Epithelial cell of proximal tubule (primary cell): ENCODE measurements around the gene KICS2. TPM values are rescaled to one million over a fixed set of nuclear protein-coding genes. Genes with fewer than 3 reads are reported as not detected.
"Not testable (repeated sequence)": the region's sequence is repeated elsewhere in the genome, so short reads cannot be mapped to it uniquely, and the experiment has no call there.

ENCODE experiments used
- DNase-seq: peaks from one replicate; pipeline ENCODE4 v3.0.0-alpha.2; 2011; ENCODE audit warnings: low read depth
- H3K4me3 ChIP-seq: 2 replicates; pipeline ENCODE4 v1.5.1; 2011; ENCODE audit warnings: low read depth, mild to moderate bottlenecking, low read length
- total RNA-seq: library from RNA; depleted of rRNA; stranded (reverse); fragments of >200 nt; gene quantifications from 2 replicates; pipeline ENCODE4 v1.2.3, GENCODE V29; 2015
- TF ChIP-seq, protein P1 (sequence below): conservative IDR thresholded peaks from 2 replicates; pipeline ENCODE4 v1.5.1; 2012; ENCODE audit warnings: low read depth, mild to moderate bottlenecking, low read length

The KICS2 gene
- total RNA-seq, 1 donor from 2014 or later: 4.8 TPM

DNA sequence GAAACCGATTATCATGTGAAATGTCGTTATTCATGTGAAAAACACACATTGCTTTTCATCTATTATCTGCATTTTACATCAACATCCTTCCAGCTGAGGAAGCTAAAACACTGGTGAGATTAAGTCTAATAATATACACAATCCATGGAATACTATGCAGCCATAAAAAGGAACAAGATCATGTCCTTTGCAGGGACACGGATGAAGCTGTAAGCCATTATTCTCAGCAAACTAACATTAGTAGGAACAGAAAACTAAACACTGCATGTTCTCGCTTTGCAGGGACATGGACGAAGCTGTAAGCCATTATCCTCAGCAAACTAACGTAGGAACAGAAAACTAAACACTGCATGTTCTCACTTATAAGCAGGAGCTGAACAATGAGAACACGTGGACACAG lies 18.3 kb downstream of the KICS2 start:
- TF ChIP-seq, protein P1, sequence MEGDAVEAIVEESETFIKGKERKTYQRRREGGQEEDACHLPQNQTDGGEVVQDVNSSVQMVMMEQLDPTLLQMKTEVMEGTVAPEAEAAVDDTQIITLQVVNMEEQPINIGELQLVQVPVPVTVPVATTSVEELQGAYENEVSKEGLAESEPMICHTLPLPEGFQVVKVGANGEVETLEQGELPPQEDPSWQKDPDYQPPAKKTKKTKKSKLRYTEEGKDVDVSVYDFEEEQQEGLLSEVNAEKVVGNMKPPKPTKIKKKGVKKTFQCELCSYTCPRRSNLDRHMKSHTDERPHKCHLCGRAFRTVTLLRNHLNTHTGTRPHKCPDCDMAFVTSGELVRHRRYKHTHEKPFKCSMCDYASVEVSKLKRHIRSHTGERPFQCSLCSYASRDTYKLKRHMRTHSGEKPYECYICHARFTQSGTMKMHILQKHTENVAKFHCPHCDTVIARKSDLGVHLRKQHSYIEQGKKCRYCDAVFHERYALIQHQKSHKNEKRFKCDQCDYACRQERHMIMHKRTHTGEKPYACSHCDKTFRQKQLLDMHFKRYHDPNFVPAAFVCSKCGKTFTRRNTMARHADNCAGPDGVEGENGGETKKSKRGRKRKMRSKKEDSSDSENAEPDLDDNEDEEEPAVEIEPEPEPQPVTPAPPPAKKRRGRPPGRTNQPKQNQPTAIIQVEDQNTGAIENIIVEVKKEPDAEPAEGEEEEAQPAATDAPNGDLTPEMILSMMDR: no peak
- DNase-seq: no peak

DNA sequence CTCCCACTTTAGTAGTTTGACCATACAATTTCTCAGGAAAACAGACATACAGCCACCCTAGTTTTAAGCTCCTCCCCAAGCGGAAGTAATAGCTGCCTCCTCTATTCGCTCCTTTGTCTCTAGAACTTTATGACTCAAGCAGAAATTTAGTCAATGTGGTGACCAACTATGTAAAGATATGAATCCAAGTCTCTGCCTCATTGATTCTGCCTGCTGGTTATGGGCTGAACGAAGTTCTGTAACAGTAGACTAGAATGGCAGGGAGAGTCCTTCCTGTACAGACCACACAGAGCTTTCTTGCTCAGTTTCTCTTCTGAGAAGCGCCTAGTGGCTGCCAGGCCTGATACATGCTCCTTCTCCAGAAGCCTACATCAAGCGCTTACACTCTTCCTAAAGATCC lies 19.1 kb downstream of the KICS2 start:
- no peak for DNase-seq
- no peak overlapping the region for H3K4me3 ChIP-seq
- TF ChIP-seq, protein P1: no peak

More for the DNA sequence above, 18.3 kb downstream of the KICS2 start:
- H3K4me3 ChIP-seq: no peak overlapping the region

DNA sequence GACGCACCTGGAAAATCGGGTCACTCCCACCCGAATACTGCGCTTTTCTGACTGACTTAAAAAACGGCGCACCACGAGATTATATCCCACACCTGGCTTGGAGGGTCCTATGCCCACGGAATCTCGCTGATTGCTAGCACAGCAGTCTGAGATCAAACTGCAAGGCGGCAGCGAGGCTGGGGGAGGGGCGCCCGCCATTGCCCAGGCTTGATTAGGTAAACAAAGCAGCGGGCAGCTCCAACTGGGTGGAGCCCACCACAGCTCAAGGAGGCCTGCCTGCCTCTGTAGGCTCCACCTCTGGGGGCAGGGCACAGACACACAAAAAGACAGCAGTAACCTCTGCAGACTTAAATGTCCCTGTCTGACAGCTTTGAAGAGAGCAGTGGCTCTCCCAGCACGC lies 26.3 kb downstream of the KICS2 start:
- not testable (repeated sequence) for H3K4me3 ChIP-seq, DNase-seq

DNA sequence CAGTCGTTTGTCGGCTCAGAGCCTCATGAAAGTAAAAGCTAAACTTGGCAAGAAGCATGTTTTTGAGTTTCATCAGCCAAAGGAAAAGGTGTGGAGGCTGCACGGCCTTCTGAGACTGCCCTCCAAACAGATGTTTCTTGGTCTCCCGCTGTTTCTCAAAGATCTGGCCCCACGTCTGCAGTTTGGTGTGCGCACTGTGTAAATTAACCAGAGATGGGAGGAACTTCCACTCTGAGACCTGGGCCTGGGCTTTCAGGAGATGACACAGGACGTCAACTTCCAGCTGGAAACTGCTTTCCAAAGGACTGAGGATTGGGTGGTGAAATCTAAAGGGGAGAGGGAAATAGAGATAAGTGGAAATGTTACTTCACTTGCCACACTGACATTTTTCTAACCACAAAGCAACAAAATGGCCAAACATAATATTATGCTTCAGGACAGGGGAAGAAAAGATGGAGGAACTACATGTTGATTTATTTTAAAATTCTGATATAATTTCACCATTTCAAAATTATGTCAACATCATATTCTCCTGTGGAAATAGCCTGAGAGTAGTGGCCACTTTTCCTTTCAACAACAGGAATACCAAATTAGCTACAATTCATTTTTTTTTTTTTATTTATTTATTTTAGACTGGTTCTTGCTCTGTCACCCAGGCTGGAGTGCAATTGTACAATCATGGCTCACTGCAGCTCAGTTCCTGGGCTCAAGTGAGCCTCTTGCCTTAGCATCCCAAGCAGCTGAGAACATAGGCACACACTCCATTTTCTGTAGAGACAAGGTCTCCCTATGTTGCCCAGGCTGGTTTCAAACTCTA lies 27.6 kb downstream of the KICS2 start:
- TF ChIP-seq, protein P1: no peak
- H3K4me3 ChIP-seq: no peak overlapping the region
- DNase-seq: no peak

DNA sequence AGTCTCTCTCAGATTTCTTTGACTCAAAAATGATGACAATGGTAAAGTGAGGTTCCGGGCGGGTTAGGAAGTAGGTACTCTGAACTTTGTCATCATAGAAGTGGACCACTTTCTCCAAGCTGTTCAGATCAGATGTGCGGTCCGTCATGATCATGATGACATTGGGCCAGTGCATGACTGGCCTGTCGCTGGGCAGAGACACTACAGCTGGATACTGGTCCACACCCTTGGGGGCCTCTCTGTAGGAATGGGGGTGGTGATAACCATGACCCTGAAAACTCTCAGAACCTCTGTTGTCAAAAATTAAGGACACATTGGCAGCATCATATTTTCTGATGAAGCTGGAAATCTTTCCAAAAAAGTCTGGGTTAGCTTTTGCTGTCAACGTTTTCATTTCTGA lies 28.2 kb downstream of the KICS2 start:
- DNase-seq: no peak
- H3K4me3 ChIP-seq: no peak overlapping the region
- TF ChIP-seq, protein P1: no peak

DNA sequence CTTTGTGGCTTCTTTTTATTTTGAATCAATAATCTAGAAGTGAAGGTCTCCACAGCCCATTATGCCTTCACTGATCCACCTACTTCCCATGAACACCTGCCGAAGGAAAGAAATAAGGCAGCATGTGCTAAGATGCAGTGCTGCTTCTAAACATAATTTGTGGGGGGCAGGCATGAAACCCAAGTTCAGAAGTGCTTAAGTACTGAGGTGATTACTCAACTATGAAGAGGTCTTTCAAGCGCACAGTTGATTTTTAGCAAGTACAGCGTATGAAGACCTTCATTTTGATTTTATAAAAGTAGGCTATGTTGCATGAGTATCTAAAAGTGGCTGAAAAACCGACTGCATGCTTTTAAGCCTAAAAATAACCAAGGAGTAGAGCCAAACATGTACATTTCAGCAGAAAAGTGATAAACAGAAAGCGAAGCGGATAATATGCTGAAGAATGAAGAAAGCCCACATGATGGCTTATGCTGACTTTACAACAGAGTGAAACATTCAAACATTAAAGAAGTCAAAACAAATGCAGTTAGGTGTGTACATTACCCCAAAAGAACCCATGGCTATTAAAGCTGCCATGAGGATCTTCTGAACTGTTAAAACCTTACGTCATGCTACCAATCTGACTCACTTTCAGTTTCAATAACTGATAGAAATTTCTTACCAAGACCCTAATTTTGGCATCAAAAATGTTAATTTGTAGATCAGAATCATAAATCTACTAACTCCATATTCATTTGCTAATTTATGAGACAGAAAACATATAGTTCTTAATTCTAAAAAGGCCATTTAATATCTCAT lies 29.3 kb downstream of the KICS2 start:
- no peak for DNase-seq
- TF ChIP-seq, protein P1: no peak
- H3K4me3 ChIP-seq: no peak overlapping the region

DNA sequence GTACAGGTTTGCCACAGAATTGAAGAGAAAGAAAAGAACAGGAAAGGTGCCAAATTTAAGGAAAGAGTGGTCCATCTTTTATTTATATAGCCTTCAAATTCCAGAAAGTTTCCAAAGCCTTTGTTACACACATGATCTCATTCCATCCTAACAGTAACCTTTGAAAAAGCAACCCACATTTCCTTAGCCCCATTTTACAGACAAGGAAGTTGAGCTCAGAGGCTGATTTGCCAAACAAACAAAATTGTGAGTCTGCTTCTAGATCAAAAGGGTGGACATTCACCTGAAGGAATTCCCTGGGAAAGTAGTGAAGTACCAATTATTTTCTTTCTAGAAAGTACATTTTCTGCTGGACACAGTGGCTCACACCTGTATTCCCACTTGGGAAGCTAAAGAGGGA lies 32.0 kb downstream of the KICS2 start:
- H3K4me3 ChIP-seq: no peak overlapping the region
- TF ChIP-seq, protein P1: no peak
- DNase-seq: no peak
